Measurements from ENCODE around the gene MIGA1.
"Not testable (repeated sequence)": the region's sequence is repeated elsewhere in the genome, so short reads cannot be mapped to it uniquely, and the experiment has no call there.

The MIGA1 gene

DNA sequence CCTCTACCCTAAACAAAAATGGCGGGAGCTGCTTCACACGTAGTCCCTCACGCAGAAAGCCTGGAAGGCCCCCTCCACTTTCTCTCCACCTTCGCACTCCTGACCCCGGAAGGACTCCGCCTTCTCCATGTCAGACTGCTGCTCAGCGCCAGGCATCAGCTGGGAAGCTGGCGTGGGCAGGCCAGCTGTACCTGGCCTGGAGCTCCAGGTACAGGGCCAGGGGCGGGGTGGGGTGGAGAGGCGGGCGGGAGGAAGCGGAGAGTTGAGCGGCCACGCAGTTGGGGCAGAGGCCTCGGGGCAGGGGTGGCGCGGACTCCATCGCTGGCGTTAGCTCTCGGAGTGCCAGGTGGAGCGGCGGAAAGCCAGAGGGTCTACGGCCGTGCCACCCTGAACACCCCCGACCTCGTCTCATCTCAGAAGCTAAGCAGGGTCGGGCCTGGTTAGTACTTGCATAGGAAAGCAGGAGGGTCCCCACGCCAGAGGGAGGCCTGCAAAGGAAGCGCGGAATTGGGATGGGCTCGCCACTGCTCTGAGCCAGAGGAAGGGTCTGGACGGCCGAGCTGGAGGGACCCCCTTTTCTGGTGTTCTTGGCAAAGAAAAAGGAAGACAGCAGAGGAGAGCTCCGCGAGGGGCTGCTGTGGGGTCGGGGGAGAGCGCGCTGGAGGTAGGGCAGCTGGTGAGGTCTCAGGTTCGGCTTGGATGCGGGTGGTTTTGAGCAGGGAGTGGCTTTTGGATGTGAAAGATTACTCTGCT lies at the start of gene MIGA1:
Gene MIGA1 (plus strand): TSS at position 121 of the 753 bp plus-strand sequence. CDS start 3,604 bp downstream, outside the sequence.
- DNase-seq (ENCODE audit: low spot score): peak; percentile 79

DNA sequence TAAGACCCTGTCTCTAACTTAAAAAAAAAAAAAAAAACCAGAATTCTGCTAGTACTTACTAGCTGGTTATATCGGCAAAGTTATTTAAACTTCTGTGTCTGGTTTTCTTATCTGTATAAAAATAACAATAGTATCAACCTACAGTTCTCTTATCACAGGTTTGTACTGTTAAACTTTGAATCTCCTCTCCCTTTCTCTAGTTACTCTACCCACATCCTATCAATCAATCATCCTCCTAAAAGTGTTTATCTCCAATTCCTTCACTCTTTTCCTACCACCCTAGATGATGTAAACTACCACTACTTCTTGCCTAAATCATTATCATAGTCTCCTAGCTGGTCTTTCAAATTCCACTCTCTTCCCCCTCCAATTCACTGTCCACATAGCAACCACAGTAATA lies 47.4 kb upstream of the MIGA1 start:
- no peak for DNase-seq (ENCODE audit: low spot score)

DNA sequence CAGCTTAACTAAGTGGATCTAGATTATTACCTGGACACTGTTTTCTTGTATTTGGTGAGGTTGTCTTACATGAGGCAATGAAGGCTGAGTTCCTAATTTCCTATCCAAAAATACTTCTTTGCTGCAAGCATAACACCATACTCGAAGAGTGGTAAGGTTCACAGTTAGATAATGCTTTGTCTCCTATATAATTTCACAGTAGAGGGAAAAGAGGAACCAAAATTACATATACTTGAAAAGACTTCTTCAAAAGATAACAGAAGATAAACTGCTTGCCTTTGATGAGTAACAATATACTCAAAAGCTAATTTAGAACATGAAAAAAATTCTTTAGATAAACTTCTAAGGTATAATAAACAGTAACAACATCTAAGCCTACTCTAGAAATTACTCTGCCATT lies 40.2 kb upstream of the MIGA1 start:
- DNase-seq (ENCODE audit: low spot score): no peak

- no peak for DNase-seq (ENCODE audit: low spot score)
Observed at GRCh38 chr1:77741316-77741715, 38.1 kb upstream of the MIGA1 start.

- no peak for DNase-seq (ENCODE audit: low spot score)
Observed at GRCh38 chr1:77742011-77742555, 37.4 kb upstream of the MIGA1 start.

- DNase-seq (ENCODE audit: low spot score): no peak
Observed at GRCh38 chr1:77744576-77744975, 34.9 kb upstream of the MIGA1 start.

- not testable (repeated sequence) for DNase-seq (ENCODE audit: low spot score)
Observed at GRCh38 chr1:77749489-77749888, 30.0 kb upstream of the MIGA1 start.

DNA sequence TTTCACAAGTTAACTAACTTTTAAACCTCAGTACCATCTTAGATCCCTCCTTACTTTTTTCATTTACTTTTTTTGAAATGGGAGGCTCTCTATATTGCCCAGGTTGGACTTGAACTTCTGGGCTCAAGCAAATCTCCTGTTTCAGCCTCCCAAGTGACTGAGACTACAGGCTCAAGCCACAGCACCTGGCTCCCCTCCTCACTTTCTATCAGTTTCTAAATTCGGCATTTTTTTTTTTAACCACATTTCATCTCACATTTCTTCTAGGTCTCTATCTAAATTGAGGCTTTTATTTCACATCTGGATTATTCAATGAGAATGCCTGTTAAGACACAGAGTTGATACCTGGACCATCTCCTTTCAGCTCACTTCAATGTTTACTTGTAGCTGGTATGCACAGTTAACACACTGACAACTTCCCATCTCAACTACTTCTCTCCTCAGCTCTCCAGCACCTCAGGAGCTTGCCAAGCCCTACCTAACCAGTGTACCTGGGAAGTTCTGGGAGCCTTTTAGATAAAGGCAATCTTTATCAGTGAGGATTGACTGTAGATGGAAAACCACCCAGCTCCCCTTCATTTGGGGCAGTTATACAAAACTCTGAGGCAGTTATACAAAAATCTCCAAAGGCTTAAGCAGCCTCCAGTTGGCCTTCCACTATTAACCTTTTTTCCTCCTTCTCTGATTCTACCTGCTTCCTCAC lies 23.2 kb upstream of the MIGA1 start:
- DNase-seq (ENCODE audit: low spot score): no peak

DNA sequence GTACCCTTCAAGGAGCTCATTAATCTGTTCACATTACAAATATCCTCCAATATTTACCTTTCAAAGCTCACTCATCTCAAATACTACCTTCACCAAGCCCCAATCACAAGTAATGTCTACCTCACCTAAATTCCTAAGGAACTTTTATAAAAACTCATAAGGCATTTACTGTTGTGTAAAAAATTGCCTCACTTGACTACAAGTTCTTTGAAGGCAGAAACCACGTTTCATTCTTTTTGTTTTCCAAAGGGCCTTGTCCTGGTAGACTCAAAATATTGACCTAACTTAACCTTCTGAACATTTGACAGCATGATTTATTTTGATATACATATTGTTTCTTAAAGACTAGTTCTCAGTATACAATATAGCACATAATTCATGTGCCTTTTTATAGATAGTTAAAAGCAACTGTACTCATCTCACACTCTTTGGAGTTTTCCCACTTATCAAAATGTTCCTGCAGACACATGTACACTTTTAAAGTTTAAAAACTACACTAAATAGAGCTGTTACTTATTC lies 22.3 kb upstream of the MIGA1 start:
- no peak for DNase-seq (ENCODE audit: low spot score)

- DNase-seq (ENCODE audit: low spot score): peak; percentile 44
Observed at GRCh38 chr1:77757603-77758002, 21.8 kb upstream of the MIGA1 start.

DNA sequence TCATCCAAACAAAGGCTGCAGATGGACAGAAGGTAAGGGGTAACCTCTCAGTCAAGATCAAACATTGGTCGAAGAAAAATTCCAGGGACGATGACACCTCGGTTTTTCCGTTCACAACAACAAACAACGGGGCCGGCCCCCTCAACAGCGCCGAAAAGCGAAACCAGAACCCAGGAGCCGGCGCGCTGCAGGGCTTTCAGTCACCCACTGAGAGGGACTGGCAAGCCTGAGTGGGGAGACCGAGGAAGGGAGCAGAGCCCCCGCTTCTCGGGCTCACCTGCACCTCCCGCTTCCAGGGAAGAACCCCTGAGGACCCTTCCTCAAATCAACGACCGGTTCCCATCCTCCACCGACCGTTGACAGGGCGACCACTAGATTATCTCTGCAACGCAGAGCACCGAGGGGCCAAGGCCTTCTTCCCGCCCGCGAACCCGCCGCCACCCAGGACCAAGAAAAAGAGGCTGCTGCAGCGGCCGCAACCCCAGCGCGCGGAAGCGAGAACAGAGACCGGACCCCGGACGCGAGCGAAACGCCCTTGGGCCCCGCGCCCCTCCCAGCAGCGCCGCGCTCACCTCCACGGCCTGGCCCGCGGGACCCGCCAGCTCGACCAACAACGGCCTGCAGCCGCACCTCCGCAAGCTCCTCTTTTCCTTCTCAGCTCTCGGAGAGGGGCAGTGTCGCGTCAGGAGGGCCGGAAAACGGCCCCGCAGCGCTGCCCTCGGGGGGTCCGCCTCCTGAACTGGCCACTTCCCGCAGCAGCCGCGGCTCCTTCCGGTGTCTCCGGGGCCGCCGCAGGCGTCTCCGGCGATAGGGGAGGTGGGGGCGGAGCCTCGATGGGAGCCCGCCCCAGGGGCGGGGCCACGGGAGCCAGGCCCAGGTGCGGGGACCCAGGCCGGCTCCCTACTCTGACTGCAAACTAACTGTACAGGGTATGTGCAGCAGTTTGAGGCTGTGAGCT lies 20.1 kb upstream of the MIGA1 start, which contains the start of gene USP33:
Gene USP33 (minus strand): TSS at position 782 of the 958 bp plus-strand sequence. CDS start 18,155 bp downstream, outside the sequence.
- peak; percentile 84 for DNase-seq (ENCODE audit: low spot score)

GRCh38 chr1:77762072-77762476 lies 17.4 kb upstream of the MIGA1 start:
- DNase-seq (ENCODE audit: low spot score): peak; percentile 31

DNA sequence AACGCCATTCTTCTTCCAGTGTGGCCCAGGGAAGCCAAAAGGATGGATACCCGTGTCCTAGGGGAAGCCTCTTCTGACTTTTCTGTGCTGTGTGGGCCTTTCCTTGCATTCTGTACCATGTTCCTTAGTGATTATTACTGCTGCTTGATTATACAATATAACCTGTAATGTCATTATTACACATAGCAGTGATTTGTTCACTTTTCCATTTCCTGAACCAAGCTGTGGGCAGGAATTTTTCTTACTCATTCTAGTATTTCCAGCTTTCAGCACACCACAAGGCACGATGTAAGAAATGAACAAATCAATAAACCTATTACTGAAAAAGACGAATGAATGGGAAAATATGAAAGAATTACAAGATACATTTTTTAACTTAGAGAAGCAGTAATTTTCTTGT lies 11.4 kb upstream of the MIGA1 start:
- no peak for DNase-seq (ENCODE audit: low spot score)

GRCh38 chr1:77776007-77776700 lies 3.3 kb upstream of the MIGA1 start:
- no peak for DNase-seq (ENCODE audit: low spot score)

GRCh38 chr1:77781683-77782082 lies 2.2 kb downstream of the MIGA1 start:
- no peak for DNase-seq (ENCODE audit: low spot score)

GRCh38 chr1:77783141-77783540 lies 3.7 kb downstream of the MIGA1 start:
- DNase-seq (ENCODE audit: low spot score): no peak

DNA sequence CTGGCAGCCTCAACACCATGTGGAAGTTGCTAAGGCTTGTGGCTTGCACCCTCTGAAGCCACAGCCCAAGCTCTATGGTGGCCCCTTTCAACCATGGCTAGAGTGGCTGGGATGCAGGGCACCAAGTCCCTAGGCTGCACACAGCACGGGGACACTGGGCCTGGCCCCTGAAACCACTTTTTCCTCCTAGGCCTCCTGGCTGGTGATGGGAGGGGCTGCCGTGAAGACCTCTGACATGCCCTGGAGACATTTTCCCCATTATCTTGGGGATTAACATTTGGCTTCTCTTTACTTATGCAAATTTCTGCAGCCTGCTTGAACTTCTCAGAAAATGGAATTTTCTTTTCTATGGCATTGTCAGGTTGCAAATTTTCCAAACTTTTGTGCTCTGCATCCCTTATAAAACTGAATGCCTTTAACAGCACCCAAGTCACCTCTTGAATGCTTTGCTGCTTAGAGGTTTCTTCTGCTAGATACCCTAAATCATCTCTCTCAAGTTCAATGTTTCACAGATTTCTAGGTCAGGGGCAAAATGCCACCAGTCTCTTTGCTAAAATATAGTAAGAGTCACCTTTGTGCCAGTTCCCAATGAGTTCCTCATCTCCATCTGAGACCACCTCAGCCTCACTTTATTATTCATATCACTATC lies 6.8 kb downstream of the MIGA1 start:
- not testable (repeated sequence) for DNase-seq (ENCODE audit: low spot score)

- DNase-seq (ENCODE audit: low spot score): no peak
Observed at GRCh38 chr1:77794550-77794949, 15.1 kb downstream of the MIGA1 start.

DNA sequence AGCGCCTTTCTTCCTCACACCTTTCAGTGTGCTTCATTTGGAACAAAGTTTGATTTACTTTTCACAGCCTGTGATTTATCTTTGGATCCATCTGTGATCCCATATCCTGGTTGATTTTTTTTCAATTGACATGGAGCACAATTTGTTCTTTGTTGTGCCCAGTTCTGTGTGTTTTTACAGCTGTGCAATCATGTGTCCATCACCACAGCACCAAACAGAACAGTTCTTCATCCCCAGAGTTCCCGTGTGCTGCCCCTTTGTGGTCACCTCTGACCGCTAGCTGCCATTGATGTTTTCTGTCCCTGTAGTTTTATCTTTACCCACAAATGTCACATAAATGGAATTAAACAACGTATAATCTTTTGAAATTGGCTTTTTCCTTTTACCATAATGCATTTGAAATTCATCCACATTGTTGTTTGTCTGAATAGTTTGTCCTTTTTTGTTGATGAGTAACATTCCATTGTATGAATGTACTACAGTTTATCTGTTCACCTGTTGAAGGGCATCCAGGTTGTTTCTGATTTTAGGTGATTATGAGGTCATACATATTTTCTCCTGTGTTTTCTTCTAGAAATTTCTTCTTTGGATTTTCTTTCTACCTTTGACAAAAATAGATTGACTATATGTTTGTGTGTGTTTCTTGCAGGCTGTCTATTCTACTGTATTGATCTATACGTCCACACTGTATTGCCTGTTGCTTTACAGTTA lies 17.4 kb downstream of the MIGA1 start:
- no peak for DNase-seq (ENCODE audit: low spot score)

DNA sequence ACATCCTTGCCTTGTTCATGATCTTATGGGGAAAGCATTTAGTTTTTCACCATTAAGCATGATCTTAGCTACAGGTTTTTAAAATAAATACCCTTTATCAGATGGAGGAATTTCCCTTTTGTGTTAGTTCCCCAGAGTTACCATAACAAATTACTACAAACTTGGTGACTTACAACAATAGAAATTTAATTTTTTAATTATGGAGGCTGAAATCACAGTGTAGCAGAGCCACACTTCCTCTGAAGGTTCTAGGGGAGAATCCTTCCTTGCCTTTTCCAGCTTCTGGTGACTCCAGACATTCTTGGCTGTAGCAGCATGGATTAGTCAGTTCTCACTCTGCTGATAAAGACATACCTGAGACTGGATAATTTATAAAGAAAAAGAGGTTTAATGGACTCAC lies 18.5 kb downstream of the MIGA1 start:
- no peak for DNase-seq (ENCODE audit: low spot score)

Data from hepatic stellate cell (primary cell).